ENCODE results near the gene ADCY2.

GRCh38 chr5:7405277-7405676, 9.3 kb downstream of the ADCY2 start:
- no peak for TF ChIP-seq CTCF (IDR thresholded peaks at IDR 0.05)
- TF ChIP-seq POLR2A (IDR thresholded peaks at IDR 0.05), result no peak

Measured in esophagus squamous epithelium (tissue), 4 donors.